HG03196 (cell line): ENCODE data around the gene GTF2B.
"Not testable (repeated sequence)": the region's sequence is repeated elsewhere in the genome, so short reads cannot be mapped to it uniquely, and the experiment has no call there.

Experiments
- ATAC-seq: cut with Tn5 transposase; IDR thresholded peaks from one replicate; pipeline ENCODE4 v1.9.1; 2021; ENCODE audit not compliant: unreplicated experiment

The GTF2B gene

GRCh38 chr1:88885933-88886332 is 5.4 kb downstream of the GTF2B start:
- ATAC-seq = no peak

GRCh38 chr1:88883156-88883555 is 8.2 kb downstream of the GTF2B start:
- ATAC-seq = no peak

- not testable (repeated sequence) for ATAC-seq
Observed at GRCh38 chr1:88880717-88881116, 10.7 kb downstream of the GTF2B start.

- ATAC-seq = no peak
Observed at GRCh38 chr1:88878731-88879130, 12.6 kb downstream of the GTF2B start.

GRCh38 chr1:88877911-88878310 is 13.5 kb downstream of the GTF2B start:
- ATAC-seq = no peak

- ATAC-seq = no peak
Observed at GRCh38 chr1:88877382-88877825, 14.0 kb downstream of the GTF2B start.

- no peak for ATAC-seq
Observed at GRCh38 chr1:88876573-88877365, 14.6 kb downstream of the GTF2B start.

GRCh38 chr1:88875595-88875994 is 15.8 kb downstream of the GTF2B start:
- no peak for ATAC-seq

GRCh38 chr1:88873737-88874349 is 17.5 kb downstream of the GTF2B start:
- no peak for ATAC-seq

GRCh38 chr1:88869644-88870043 is 21.7 kb downstream of the GTF2B start:
- ATAC-seq = not testable (repeated sequence)

- no peak for ATAC-seq
Observed at GRCh38 chr1:88867743-88868521, 23.4 kb downstream of the GTF2B start.

GRCh38 chr1:88851303-88852063 is 39.9 kb downstream of the GTF2B start:
- ATAC-seq = no peak

- ATAC-seq = no peak
Observed at GRCh38 chr1:88847643-88848042, 43.7 kb downstream of the GTF2B start.

GRCh38 chr1:88825721-88826120 is 65.6 kb downstream of the GTF2B start:
- ATAC-seq = no peak

- not testable (repeated sequence) for ATAC-seq
Observed at GRCh38 chr1:88819642-88820041, 71.7 kb downstream of the GTF2B start.

GRCh38 chr1:88813471-88813870 is 77.9 kb downstream of the GTF2B start:
- ATAC-seq = no peak

- no peak for ATAC-seq
Observed at GRCh38 chr1:88812366-88812765, 79.0 kb downstream of the GTF2B start.

GRCh38 chr1:88803444-88803843 is 87.9 kb downstream of the GTF2B start:
- ATAC-seq = no peak

- ATAC-seq = no peak
Observed at GRCh38 chr1:88802950-88803349, 88.4 kb downstream of the GTF2B start.
